GM21528 (cell line): ENCODE data around the gene SERPINB10.
A peak's percentile ranks its signal among the peaks of the same experiment; 100 is the strongest.
"Not testable (repeated sequence)": the region's sequence is repeated elsewhere in the genome, so short reads cannot be mapped to it uniquely, and the experiment has no call there.

Experiments
- ATAC-seq: cut with Tn5 transposase; IDR thresholded peaks from one replicate; pipeline ENCODE4 v1.9.1; 2021; ENCODE audit warnings: mild to moderate bottlenecking, moderate library complexity; ENCODE audit not compliant: unreplicated experiment, low FRiP score

The SERPINB10 gene

GRCh38 chr18:63936932-63937393, 29.2 kb downstream of the SERPINB10 start:
- peak; percentile 19 for ATAC-seq

DNA sequence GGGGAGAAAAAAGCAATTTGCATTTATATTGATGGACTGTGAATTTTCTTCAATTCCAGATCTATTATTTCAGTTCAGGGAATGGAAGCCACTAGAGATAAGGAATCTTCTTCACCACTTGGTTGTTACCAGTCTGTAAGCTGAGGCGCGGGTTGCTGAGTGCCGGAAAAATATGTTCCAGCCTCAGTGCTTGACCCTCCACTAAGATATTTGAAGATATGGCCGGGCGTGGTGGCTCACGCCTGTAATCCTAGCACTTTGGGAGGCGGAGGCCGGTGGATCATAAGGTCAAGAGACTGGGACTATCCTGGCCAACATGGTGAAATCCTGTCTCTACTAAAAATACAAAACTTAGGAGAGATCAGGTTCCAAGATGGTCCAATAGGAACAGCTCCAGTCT, 32.2 kb downstream of the SERPINB10 start:
- no peak for ATAC-seq

DNA sequence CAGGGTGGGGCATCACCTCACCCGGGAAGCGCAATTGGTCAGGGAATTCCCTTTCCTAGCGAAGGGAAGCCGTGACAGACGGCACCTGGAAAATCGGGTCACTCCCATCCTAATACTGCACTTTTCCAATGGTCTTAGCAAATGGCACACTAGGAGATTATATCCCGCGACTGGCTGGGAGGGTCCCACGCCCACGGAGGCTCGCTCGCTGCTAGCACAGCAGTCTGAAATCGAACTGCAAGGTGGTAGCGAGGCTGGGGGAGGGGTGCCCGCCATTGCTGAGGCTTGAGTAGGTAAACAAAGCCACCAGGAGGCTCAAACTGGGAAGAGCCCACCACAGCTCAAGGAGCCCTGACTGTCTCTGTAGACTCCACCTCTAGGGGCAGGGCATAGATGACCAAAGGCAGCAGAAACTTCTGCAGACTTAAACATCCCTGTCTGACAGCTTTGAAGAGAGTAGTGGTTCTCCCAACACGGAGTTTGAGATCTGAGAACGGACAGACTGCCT, 32.8 kb downstream of the SERPINB10 start:
- ATAC-seq = not testable (repeated sequence)

DNA sequence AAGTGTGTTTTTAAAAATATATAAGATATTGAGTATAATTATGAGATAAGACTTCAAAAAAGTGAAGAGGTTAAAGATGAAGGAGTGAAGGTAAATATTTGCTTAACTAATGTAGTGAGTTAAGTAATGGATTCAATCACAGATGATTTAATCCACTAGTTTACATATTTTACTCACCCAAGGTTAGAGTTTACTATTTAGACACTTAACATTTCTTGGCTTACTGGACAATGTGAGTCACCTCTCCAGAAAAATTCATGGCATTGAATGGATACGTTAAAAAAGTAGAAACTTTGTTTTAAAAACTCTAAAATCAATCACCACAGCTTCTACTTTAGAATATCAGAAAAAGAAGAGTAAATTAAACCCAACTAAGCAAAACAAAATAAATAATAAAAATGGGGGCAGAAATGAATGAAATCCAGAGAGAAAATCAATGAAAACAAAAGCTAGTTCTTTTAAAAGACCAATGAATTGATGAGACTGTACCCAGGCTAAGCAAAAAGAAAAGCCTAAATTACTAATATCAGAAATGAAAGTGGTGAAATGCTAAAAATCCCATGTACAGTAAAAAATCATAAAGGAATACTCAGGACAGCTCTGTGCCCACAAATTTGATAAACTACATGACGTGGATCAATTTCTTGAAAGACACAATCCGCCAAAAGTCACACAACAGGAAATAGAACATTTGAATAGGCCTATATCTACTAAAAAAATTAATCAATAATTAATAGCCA, 39.5 kb downstream of the SERPINB10 start:
- ATAC-seq = no peak

DNA sequence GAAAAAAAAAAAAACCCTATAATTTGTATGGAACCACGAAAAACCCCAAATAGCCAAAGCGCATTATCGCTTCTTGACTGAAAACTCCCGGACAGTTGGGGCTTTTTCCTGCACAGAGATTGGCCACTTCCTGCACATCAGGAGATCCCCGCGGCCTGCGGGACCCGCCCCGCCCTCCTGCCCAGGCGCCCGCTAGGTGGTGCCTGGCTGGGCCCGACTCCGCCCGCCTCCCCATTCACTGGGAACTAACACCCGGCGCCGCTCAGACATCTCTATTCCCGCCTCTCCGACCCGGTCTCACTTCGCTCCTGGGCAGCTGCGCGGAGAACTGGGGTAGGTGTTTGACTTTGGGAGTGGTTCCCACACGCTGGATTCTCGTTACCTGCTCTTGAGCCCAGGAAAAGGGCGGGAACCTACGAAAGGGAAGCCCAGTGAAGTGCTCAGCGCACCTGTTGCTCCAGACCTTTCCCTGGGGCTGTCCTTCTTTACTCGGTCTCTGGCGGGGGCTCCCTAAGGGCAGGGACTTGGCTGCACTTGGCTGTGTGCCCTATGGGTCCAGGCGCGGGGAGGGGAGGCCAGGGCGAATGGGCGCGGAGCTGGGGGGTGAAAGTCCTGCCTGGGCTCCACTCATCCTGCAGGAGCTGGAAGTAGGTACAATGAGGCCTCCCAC, 41.4 kb downstream of the SERPINB10 start, which contains the start of gene HMSD:
HMSD (plus strand) TSS at position 234 of the 670 bp plus-strand sequence. CDS start 4,155 bp downstream, outside the sequence.
- peak; percentile 93 for ATAC-seq

DNA sequence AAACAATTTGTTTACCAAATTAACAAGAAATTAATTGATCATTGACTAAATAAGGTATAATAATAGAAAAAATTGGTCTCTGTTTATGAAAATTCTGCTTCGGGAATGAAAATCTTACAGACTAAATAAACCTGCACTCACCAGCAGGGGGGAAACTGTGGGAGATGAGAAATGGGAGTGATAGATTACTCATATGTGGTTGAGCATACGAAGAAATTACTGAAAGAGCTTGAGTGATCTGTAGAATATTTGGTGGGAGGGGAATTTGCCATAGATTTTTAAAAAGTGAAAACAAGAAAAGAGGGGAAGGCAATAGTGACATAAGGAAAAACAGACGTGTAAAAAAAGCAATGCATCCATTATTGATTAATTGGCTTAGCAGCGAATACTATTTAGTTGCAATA, 43.5 kb downstream of the SERPINB10 start:
- peak; percentile 48 for ATAC-seq

DNA sequence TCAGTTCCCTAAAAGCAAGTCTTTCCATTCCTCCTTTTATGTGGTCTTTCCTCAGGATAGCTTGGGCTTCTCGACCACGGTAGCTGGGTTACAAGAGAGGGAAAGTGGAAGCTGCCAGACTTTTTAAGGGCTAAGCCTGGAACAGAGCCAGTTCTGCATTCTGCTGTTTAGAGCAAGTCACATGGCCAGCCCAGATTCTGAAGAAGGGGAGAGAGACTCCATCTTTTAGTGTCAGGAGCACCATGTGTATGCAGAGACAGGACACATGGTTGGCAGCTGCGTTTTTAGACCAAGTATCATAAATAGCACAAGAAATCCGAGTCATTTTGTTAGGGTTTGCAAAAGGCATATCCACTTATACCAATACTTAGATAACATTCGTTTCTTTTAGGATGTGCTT, 46.1 kb downstream of the SERPINB10 start:
- no peak for ATAC-seq

GRCh38 chr18:63956755-63957154, 49.0 kb downstream of the SERPINB10 start:
- ATAC-seq = no peak

GRCh38 chr18:63960891-63961290, 53.1 kb downstream of the SERPINB10 start:
- ATAC-seq = no peak

DNA sequence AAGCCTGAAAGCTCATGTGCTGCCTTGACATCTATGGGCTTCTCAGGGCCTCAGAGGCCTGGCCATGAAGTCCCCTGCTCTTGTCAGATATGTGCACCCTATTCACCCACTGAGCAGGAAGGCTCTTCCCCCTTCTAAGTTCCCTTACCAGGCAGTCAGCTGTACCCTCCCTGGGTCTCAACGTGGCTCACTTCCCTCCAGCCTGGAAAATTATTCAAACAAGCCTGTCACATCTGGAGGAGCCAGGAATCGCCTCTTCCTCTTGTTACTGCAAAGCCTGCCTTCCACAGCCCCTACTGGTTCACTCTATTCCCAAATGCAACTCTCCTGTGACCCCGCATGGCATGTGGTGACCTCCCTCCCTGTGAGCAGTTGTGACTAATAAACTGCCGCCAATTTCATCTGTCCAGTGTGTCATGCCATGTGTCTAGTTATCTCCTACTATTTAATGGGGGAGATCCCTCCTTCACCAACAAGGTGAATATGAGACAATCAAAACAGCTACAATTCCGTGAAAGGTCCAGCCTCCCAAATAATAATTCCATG, 53.8 kb downstream of the SERPINB10 start:
- ATAC-seq = no peak

DNA sequence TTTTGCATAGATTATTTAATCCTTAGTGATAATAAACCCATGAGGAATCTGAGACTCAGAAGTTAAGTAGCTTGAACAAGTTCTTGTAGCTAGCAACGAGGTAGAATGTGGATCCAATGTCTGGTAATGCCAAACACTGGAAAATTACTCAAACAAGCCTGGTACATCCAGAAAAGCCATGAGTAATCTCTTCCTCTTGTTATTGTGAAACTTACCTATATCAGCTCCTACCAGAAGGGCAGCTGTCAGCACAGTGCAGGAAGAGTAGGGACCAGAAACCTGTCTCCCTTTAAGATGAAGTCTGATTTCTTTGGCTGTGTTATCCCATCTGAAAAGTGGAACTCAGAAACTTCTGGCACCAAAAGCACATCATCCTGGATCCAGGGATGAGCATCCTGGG, 54.4 kb downstream of the SERPINB10 start:
- no peak for ATAC-seq

GRCh38 chr18:63963615-63964256, 56.0 kb downstream of the SERPINB10 start:
- peak; percentile 70 for ATAC-seq

- no peak for ATAC-seq
These were observed 57.1 kb downstream of the SERPINB10 start for GRCh38 chr18:63964908-63965307.

DNA sequence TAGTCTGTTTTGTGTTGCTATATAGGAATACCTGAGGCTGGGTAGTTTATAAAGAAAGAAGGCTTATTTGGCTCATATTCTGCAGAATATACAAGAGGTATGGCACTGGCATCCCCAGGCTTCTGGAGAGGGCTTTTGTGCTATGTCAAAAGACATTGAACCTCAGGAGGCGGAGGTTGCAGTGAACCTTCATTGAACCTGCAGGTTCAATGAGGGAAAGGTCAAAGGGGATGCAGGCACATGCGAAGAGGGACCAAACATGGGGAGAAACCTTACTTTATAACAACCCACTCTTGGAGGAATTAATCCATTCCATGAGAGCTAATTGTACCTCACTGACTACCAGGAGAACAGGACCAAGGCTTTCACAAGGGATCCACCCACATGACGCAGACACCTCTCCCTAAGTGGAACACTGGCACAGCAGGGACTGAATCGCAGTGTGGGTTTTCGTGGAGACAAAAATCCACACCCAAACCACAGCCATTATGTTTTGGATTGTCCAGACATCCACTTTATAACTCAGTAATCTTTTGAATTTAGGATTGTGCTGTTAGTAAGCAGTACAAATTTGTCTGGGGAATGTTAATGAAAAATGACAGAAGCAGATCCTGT, 58.1 kb downstream of the SERPINB10 start:
- no peak for ATAC-seq

GRCh38 chr18:63969942-63970808, 62.4 kb downstream of the SERPINB10 start, which contains the start of gene SERPINB8:
TSS of gene SERPINB8 (plus strand) at chr18:63970081. CDS start at chr18:63978309, 8,228 bp downstream.
- peak; percentile 97 for ATAC-seq

GRCh38 chr18:63970809-63971205, 63.0 kb downstream of the SERPINB10 start:
- ATAC-seq = peak; percentile 0

DNA sequence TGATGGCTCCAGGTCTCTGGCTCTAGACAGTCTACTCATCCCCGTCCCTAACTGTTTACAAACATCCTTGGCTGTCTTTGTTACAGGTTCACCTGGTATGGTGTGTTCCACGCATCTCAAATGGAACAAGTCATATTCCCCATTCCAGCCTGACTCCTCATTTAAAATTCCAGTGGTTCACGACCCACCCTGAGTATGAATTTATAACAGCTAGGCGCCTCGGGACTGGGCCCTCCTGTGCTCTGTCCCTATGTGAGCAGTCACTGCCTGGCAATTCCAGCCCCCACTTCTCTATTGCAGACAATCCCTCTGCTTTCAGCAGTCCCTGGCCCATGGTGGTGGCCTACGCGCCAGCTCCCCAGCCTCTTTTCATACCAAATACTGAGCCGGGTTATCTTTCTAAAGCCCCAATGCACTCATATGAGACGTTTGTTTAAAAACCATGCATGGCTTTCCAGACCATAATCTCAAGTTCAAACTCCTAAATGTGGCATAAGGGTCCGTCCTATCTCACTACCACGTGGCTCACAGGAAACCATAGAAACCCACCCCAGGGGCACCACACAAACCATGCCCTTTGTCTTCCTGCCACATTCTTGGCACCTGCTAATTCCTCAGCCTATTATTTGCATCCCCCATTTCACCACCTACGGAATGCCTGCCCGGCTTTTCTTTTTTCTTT, 63.7 kb downstream of the SERPINB10 start:
- no peak for ATAC-seq

- no peak for ATAC-seq
These were observed 64.2 kb downstream of the SERPINB10 start for GRCh38 chr18:63972002-63972376.

DNA sequence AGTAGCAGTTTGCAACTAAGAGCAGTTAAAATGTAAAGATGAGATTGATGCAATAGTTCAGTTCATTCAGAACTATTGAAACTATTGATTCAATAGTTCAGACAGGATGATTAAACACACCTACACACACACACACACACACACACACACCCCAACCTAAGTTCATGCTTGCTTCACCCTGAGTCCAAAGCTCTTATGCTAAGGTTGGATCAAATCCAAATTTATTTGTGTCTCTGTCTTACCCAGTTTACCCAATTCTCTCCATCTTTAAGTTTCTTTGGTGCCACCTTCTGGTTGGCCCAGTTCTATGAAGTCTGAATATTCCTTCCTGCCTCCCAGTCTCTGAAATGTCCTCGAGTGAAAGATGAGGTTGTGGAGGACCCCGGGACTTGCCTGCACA, 67.2 kb downstream of the SERPINB10 start:
- peak; percentile 2 for ATAC-seq
